Naive thymus-derived CD8-positive, alpha-beta T cell (primary cell): Measurements from ENCODE around the gene CD163. TPM values are rescaled to one million over a fixed set of nuclear protein-coding genes. Genes with fewer than 3 reads are reported as not detected.
A peak's percentile ranks its signal among the peaks of the same experiment; 100 is the strongest.

Experiments
- ATAC-seq, 2 donors: fragments of 150-1000 bp; cut with Tn5 transposase in 1 of 2; sonication (Bioruptor Pico), chemical (Tn5 transposase) in 1 of 2; 1 replicate in 1 of 2; 2 replicates in 1 of 2; pipeline ENCODE4 v1.10.0; 2021; ENCODE audit warnings: mild to moderate bottlenecking in 2 of 2, moderate library complexity in 2 of 2
- POLR2A ChIA-PET: fragments of 350-600 bp; sonication (Branson Sonifier 250); formaldehyde crosslinking; loops from one replicate; lab custom pipeline; 2021; ENCODE audit warnings: antibody characterized with exemption; lab: Charles Lee
- DNase-seq, 10 donors: peaks; one replicate each; pipeline versions ENCODE4 v3.0.0 to v3.0.0-alpha.2; 2020 to 2022
- H3K27ac Mint-ChIP-seq, 10 donors: one replicate each; pipeline ENCODE4 v1.8.0; 2020 to 2022; ENCODE audit warnings: mild to moderate bottlenecking in 10 of 10, mixed read lengths in 10 of 10, moderate library complexity in 4 of 10, inconsistent platforms in 1 of 10
- H3K27me3 Mint-ChIP-seq, 5 donors: one replicate each; pipeline ENCODE4 v1.8.0; 2021 to 2022; ENCODE audit warnings: mixed read lengths in 5 of 5
- H3K36me3 Mint-ChIP-seq, 3 donors: one replicate each; pipeline ENCODE4 v1.8.0; 2020 to 2022; ENCODE audit warnings: mixed read lengths in 3 of 3, mild to moderate bottlenecking in 2 of 3, inconsistent platforms in 1 of 3
- H3K4me1 Mint-ChIP-seq, 4 donors: one replicate each; pipeline ENCODE4 v1.8.0; 2021 to 2022; ENCODE audit warnings: mixed read lengths in 4 of 4
- H3K4me3 Mint-ChIP-seq, 10 donors: one replicate each; pipeline ENCODE4 v1.8.0; 2020 to 2022; ENCODE audit warnings: mild to moderate bottlenecking in 10 of 10, mixed read lengths in 10 of 10, moderate library complexity in 6 of 10, inconsistent platforms in 1 of 10
- H3K9me3 Mint-ChIP-seq, 9 donors: one replicate each; pipeline ENCODE4 v1.8.0; 2020 to 2022; ENCODE audit warnings: mixed read lengths in 9 of 9, mild to moderate bottlenecking in 3 of 9, inconsistent platforms in 1 of 9, moderate library complexity in 1 of 9
- polyA plus RNA-seq, 3 donors: library from polyadenylated mRNA; unstranded; fragments of 300-500 nt; fragmentation: Illumina TruSeq; gene quantifications; one replicate each; pipeline ENCODE4 v1.2.3, GENCODE V29; 2021
- total RNA-seq, 8 experiments: library from RNA in 2 of 8; stranded (reverse) in 2 of 8; gene quantifications; one replicate each; pipeline ENCODE4 v1.2.3 and lab custom pipeline; 2021 to 2026

CD163 gene
- total and polyA plus RNA-seq, 5 experiments from 2014 or later, result 0.06 to 4.2 (median 2.1) TPM; not detected in 1

DNA sequence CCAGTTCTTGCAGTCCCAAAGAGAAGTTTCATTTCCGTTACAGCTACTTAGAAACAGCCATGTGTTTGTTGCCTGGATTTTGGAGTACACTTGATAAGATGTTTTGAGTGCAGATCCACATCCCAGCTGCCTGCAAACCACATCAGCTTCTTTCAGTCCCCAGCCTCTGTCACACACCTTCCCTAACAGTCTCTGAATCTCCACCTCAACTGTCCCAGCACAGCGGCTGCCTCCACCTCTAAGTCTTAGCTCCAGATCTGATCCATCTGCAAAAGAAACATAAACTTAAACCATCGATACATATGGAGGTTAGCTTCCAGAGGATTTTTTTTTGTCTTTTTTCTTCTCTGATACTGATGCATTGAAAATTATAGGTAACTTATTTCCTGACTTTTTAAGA is 8.4 kb downstream of the CD163 start:
- POLR2A ChIA-PET, result no interaction called here
- Mint-ChIP-seq H3K4me3 (no peak overlapping the region), H3K27me3 (peaks cover 18 to 58% (median 20%) of the 10 kb centered on the region in 5 donors)

DNA sequence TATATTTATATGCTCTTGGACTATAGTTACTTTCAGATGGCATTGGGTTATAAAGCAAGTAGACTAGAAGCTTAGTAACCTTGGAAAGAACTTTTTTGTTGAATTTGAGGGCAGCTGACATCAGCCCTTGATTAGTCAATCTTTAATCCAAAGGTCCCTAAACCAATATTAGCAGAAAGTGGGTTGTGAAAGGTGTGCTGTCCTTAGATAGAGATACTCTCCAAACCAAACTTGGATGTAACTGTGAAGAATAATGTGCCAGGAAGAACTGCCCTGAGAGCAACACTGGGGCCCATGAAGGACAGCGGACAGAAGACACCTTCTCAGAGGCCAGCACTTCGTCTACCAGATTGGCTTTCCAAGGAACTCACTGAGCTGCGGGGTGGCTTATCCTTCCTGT is 10.6 kb downstream of the CD163 start:
- POLR2A ChIA-PET, result no interaction called here
- H3K4me1 Mint-ChIP-seq, result no peaks in the 10 kb centered on the region
- no peak overlapping the region for H3K27ac Mint-ChIP-seq
- H3K4me3 Mint-ChIP-seq, result no peak overlapping the region
- no peaks in the 10 kb centered on the region for H3K36me3 Mint-ChIP-seq
- peaks cover 11 to 37% (median 18%) of the 10 kb centered on the region in 5 donors for H3K27me3 Mint-ChIP-seq
- ATAC-seq, result no peak
- H3K9me3 Mint-ChIP-seq, result peaks cover 0 to 3% (median 0%) of the 10 kb centered on the region in 9 donors
- no peak for DNase-seq

More for the DNA sequence above, 8.4 kb downstream of the CD163 start:
- ATAC-seq (no peak), DNase-seq (no peak)
- Mint-ChIP-seq H3K27ac (no peak overlapping the region), H3K4me1 (no peaks in the 10 kb centered on the region), H3K36me3 (no peaks in the 10 kb centered on the region), H3K9me3 (peaks cover 0 to 3% (median 0%) of the 10 kb centered on the region in 9 donors)

DNA sequence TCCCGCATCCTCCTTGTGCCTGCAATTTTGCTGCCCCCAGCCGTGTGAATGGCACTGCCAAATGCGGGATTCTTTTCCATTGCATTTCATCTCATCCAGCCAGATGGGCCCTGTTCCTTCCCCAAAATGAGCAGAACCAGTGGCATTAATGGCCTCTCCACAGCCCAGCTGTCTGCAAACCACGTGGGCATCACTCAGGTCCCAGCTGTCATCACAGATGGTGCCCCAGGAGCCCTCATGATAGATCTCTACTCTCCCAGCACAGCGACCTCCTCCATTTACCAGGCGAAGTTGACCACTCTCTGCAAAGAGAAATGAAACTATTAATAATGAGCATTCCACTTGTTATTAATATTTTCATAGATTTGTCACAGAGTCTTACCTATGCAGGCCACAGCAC is 17.1 kb downstream of the CD163 start:
- ATAC-seq (no peak), DNase-seq (no peak)
- Mint-ChIP-seq H3K27ac (no peak overlapping the region), H3K27me3 (peaks cover 0 to 10% (median 4%) of the 10 kb centered on the region in 5 donors), H3K9me3 (no peaks in the 10 kb centered on the region), H3K36me3 (no peaks in the 10 kb centered on the region), H3K4me3 (no peak overlapping the region), H3K4me1 (no peaks in the 10 kb centered on the region)
- POLR2A ChIA-PET, result no interaction called here

DNA sequence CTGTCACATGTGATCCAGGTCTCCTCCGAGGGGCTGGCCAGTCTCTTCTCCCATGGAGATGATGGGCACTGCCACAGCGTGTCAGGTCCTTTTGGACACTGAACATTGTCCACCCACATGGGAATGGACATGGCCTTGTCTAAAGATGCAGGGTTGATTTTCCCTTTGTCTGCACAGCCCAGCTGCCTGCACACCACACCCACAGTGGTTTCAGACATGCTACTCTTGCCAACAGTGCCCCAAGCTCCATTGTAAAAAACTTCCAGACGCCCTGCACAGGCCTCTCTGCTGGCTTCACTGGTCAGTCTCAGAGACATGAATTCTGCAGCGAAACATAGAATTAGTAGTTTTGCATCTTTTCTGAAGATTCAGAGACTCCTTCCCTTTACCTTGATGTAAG is 18.5 kb downstream of the CD163 start:
- Mint-ChIP-seq H3K4me1 (no peaks in the 10 kb centered on the region), H3K36me3 (no peaks in the 10 kb centered on the region), H3K27me3 (peaks cover 0 to 8% (median 4%) of the 10 kb centered on the region in 5 donors), H3K4me3 (no peak overlapping the region), H3K9me3 (no peaks in the 10 kb centered on the region), H3K27ac (no peak overlapping the region)
- ATAC-seq (no peak), DNase-seq (no peak)
- POLR2A ChIA-PET, result no interaction called here

DNA sequence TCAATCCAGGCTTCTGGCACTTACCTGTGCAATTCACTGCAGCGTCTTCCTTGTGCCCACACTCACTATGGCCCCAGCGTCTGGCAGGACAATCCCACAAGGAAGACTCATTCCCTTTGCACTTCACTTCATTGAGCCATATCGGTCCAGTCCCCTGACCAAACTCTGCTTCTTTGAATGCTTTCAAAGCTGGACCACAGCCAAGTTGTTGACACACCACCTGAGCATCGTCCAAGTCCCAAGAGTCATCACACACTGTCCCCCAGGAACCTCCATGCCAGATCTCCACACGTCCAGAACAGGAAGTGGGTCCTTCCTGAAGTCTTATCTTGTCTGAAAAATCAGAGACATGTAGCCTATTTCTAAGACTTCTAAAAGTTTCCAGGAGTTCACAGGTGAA is 20.2 kb downstream of the CD163 start:
- Mint-ChIP-seq H3K4me3 (no peak overlapping the region), H3K27ac (no peak overlapping the region), H3K36me3 (no peaks in the 10 kb centered on the region), H3K4me1 (no peaks in the 10 kb centered on the region), H3K9me3 (no peaks in the 10 kb centered on the region), H3K27me3 (peaks cover 0 to 7% (median 3%) of the 10 kb centered on the region in 5 donors)
- ATAC-seq (no peak), DNase-seq (no peak)
- POLR2A ChIA-PET, result no interaction called here

DNA sequence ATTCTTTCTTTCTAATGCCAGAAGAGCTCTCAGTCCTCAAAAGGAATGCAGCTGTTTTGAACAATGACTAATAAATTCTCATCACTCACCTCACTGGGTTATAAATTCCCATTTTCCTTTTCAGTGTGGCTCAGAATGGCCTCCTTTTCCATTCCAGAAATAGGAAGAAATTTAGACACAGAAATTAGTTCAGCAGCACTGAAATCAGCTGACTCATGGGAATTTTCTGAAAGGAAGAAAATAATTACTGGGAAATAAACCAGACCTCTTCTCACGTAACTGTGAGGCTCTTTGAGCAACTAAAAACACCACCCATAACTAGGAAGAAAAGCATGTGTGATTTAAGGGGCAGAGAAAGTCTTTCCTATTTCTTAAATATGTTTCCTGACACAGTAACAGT is 23.8 kb downstream of the CD163 start:
- ATAC-seq, result no peak
- Mint-ChIP-seq H3K4me1 (no peaks in the 10 kb centered on the region), H3K36me3 (no peaks in the 10 kb centered on the region), H3K9me3 (peaks cover 0 to 19% (median 0%) of the 10 kb centered on the region in 9 donors), H3K4me3 (no peak overlapping the region), H3K27me3 (peaks cover 0 to 4% (median 0%) of the 10 kb centered on the region in 5 donors), H3K27ac (no peak overlapping the region)
- DNase-seq, result no peak
- POLR2A ChIA-PET, result no interaction called here

DNA sequence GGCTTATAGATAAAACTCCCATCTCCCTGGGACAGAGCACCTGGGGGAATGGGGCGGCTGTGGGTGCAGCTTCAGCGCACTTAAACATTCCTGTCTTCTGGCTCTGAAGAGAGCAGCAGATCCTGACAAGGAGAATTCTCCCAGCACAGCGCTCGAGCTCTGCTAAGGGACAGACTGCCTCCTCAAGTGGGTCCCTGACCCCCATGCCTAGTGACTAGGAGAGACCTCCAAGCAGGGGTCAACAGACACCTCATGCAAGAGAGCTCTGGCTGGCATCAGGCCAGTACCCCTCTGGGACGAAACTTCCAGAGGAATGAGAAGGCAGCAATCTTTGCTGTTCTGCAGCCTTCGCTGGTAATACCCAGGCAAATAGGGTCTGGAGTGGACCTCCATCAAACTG is 31.5 kb downstream of the CD163 start:
- POLR2A ChIA-PET, result no interaction called here
- no peak overlapping the region for H3K4me3 Mint-ChIP-seq
- no peak for ATAC-seq
- H3K27ac Mint-ChIP-seq, result no peak overlapping the region
- DNase-seq, result no peak
- no peaks in the 10 kb centered on the region for H3K4me1 Mint-ChIP-seq
- H3K36me3 Mint-ChIP-seq, result peaks cover 0 to 6% (median 0%) of the 10 kb centered on the region in 3 donors
- H3K9me3 Mint-ChIP-seq, result peaks cover 0 to 40% (median 10%) of the 10 kb centered on the region in 9 donors
- H3K27me3 Mint-ChIP-seq, result peaks cover 1 to 14% (median 7%) of the 10 kb centered on the region in 5 donors

DNA sequence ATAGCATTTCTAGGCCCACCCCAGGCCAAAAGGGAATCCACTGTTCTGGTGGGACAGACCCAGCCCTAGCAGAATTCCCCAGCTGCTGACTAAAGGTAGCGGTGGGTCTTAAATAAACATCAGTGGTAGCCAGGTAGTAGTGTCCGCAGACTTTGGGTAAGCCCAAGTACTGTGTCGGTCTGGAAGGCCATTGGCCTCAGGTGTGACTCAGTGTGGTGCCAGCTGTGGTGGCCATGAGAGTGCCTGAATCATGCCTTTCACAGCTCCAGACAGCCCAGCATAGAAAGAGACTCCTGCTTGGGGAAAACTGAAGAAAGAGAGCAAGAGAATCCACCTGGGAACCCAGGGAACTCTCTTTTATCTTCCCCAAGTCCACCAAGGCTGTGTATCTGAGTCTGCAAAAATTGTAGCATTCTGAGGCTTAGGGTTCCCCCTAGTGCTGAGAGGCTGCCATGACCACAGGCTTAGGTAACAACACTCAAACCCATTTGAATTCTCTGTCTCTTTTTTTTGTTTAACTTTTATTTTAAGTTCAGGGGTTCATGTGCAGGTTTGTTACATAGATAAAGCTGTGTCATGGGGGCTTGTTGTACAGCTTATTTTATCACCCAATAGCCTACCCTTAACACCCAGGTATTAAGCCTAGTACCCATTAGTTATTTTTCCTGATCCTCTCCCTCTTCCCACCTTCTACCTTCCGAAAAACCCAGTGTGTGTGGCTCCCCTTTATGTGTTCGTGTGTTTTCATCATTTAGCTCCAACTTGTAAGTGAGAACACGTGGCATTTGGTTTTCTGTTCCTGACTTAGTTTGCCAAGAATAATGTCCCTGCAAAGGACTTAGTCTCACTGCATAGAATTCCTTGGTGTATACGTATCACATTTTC is 43.0 kb downstream of the CD163 start:
- POLR2A ChIA-PET, result interaction anchor here (1.0 kb wide), 1 partner anchor 180 kb away, joined by 3 read pairs; no protein-coding TSS in a partner anchor
- Mint-ChIP-seq H3K36me3 (peaks cover 0 to 2% (median 0%) of the 10 kb centered on the region in 3 donors), H3K9me3 (peaks cover 0 to 1% (median 0%) of the 10 kb centered on the region in 9 donors), H3K4me1 (no peaks in the 10 kb centered on the region), H3K27ac (peak overlapping the region in 1 of 10 donors; percentile 4), H3K4me3 (no peak overlapping the region), H3K27me3 (peaks cover 6 to 11% (median 7%) of the 10 kb centered on the region in 5 donors)
- peak; percentile 66 to 75 for ATAC-seq
- DNase-seq, result peak in 9 of 10 donors; percentile 5 to 71 (median 51)

DNA sequence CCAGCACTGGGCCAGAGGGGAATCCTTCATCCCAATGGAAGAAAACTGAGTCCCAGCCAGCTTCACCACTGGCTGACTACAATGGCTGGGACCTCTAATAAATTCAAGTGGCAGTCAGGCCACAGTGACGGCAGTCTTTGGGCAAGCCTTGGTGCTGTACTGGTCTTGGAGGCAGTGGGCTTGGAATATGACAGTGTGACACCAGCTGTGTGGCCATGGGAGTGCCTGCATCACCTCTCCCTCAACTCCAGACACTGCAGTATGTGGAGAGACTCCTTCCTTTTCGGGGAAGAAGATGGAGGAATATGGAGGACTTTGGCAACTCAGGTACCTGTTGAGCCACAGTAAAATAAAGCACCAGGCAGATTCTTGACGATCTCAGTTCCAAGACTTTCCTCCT is 43.6 kb downstream of the CD163 start:
- ATAC-seq (no peak), DNase-seq (no peak)
- Mint-ChIP-seq H3K36me3 (peaks cover 0 to 2% (median 0%) of the 10 kb centered on the region in 3 donors), H3K27me3 (peaks cover 2 to 10% (median 6%) of the 10 kb centered on the region in 5 donors), H3K9me3 (no peaks in the 10 kb centered on the region), H3K27ac (no peak overlapping the region), H3K4me1 (no peaks in the 10 kb centered on the region), H3K4me3 (no peak overlapping the region)
- POLR2A ChIA-PET, result interaction anchor here (1.0 kb wide), 1 partner anchor 180 kb away, joined by 3 read pairs; no protein-coding TSS in a partner anchor

DNA sequence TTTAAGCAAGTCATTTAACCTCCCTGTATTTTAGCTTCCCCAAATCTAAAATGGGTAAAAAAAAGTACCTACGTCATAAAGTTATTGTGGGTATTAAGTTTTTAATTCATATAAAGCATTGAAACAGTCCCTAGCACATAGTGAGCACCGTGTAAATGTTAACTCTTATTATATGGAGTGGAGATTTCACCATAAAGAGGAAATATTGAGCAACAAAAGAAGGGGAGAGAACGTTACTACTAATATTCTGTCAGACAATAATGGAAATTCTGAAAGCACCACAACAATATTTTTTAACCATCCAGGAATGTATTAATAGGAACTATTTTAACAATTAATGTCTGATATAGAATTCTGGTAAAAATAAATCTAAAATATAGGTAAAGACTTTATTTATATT is 51.8 kb downstream of the CD163 start:
- Mint-ChIP-seq H3K4me3 (no peak overlapping the region), H3K9me3 (peaks cover 0 to 15% (median 3%) of the 10 kb centered on the region in 9 donors), H3K4me1 (no peaks in the 10 kb centered on the region), H3K27ac (no peak overlapping the region), H3K27me3 (peaks cover 0 to 12% (median 2%) of the 10 kb centered on the region in 5 donors), H3K36me3 (peaks cover 0 to 12% (median 0%) of the 10 kb centered on the region in 3 donors)
- POLR2A ChIA-PET, result no interaction called here
- ATAC-seq (no peak), DNase-seq (no peak)

DNA sequence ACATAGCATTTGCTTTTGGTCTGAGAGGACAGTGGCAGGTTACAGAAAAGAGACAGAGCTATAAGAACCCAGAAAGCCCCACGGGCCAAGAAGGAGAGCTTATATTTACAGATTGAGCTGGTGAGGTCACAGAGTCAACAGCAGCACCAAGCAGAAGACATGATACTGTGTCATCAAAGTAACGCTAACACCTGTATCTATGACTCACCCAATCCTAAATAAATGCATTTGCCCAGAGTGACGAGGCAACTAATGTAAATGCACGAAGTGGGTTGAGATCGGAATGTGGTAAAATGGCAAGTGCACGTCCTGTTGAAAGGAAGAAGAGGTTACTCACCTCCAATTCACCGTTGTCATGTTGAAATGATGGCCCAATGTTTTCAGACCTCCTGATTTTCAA is 52.9 kb downstream of the CD163 start:
- H3K4me1 Mint-ChIP-seq, result no peaks in the 10 kb centered on the region
- no peak for DNase-seq
- no peak overlapping the region for H3K4me3 Mint-ChIP-seq
- H3K9me3 Mint-ChIP-seq, result peaks cover 0 to 15% (median 3%) of the 10 kb centered on the region in 9 donors
- H3K27me3 Mint-ChIP-seq, result peaks cover 0 to 12% (median 2%) of the 10 kb centered on the region in 5 donors
- peaks cover 0 to 12% (median 0%) of the 10 kb centered on the region in 3 donors for H3K36me3 Mint-ChIP-seq
- H3K27ac Mint-ChIP-seq, result no peak overlapping the region
- ATAC-seq, result no peak
- POLR2A ChIA-PET, result no interaction called here

DNA sequence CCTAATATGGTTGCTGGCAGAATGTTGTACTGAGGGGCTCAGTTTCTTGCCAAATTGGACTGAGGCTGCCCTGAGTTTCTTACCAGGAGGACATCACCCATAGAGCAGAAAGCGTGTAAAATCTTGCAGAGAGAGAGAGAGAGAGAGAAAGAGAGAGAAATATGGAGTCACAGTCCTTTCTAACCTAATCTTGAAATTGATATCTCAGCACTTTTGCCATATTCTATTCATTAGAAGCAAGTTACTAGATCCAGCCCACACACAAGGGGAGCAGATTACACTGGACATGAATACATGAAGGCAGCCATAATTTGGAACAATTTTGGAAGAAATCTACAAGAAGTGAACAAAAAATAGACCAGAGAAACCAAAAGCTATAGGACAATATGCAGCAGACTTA is 55.5 kb downstream of the CD163 start:
- Mint-ChIP-seq H3K9me3 (peaks cover 0 to 5% (median 0%) of the 10 kb centered on the region in 9 donors), H3K4me1 (no peaks in the 10 kb centered on the region), H3K36me3 (peaks cover 0 to 2% (median 0%) of the 10 kb centered on the region in 3 donors), H3K27ac (no peak overlapping the region), H3K27me3 (peaks cover 0 to 12% (median 5%) of the 10 kb centered on the region in 5 donors), H3K4me3 (no peak overlapping the region)
- POLR2A ChIA-PET, result no interaction called here
- ATAC-seq (no peak), DNase-seq (no peak)

DNA sequence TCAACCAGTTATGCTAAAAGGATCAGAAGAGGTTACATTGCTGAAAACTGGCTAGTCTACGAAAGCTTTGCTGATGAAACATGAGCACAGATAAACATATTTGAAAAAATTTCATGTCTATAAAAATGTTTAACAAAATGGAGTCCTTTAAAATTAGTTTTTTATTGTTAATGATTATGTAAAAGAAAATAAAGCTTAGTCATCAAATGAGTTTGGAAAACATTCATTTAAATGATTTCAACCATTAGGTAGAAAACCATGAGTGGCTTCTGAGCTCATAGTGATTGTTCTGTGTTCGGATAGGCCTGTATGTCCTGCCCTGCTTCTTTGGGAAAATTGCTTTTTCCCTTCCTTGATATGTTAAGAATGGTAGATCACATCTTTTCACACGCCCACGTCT is 59.0 kb downstream of the CD163 start:
- peaks cover 18 to 26% (median 21%) of the 10 kb centered on the region in 5 donors for H3K27me3 Mint-ChIP-seq
- peaks cover 0 to 9% (median 2%) of the 10 kb centered on the region in 9 donors for H3K9me3 Mint-ChIP-seq
- DNase-seq (no peak), ATAC-seq (no peak)
- H3K4me1 Mint-ChIP-seq, result peaks cover 2 to 5% (median 4%) of the 10 kb centered on the region in 4 donors
- peaks cover 0 to 2% (median 0%) of the 10 kb centered on the region in 3 donors for H3K36me3 Mint-ChIP-seq
- no peak overlapping the region for H3K27ac Mint-ChIP-seq
- H3K4me3 Mint-ChIP-seq, result no peak overlapping the region
- POLR2A ChIA-PET, result no interaction called here
